ENCODE results near the gene NBAS. TPM values are rescaled to one million over a fixed set of nuclear protein-coding genes. Genes with fewer than 3 reads are reported as not detected.
A peak's percentile ranks its signal among the peaks of the same experiment; 100 is the strongest.

NBAS gene
- polyA plus RNA-seq, 2 of the 4 experiments (the other 2 are of a cell fraction), result 16.7 to 34.9 TPM

DNA sequence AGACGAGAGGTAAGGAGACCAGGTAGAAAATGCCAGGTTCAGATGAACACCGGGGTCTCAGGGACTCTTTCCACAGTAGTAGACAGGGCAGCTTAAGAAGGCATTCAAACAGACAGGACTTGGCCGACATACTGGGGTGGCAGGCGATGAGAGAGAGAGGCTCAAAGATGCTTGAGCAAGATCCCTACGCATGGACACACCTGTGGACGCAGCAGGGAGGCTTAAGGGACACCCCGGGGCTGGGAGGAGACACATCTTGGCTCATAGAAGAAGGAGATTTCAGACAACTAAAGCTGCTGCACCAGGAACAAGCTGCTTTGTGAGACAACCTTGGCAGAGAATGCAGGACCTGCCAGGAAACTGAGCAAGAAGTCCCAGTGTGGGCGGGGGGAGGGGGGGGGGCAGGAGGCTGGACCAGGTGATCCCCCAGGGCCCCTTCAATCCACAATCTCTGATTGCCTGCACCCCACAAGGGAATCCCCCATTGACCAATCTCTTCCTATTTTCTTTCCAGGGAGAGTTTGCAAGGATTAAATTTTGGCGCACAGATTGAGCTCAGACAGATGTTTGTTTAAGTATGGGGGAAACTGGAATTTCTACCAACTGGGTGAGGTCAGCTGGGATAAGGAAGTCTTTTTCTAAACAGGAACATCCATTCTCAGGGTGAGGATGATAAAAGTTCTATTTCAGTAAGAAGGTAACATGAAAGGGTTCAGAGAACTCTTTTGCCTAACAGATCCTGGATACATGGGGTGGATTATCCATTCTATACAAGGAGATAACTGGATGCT is 400.7 kb downstream of the NBAS start:
- TF ChIP-seq SMC3 (IDR thresholded peaks at IDR 0.05), result no peak
- DNase-seq (ENCODE audit: low read depth in 1 of 2, low spot score in 1 of 2) (no peak), ATAC-seq (no peak; a peak in 2 of 6 replicates), FAIRE-seq (no peak)
- 31% methylated on average over 9 of the region's 9 CpGs for WGBS (ENCODE audit: missing lambda C conversion rate)
- Histone ChIP-seq H3K27ac (no peak overlapping the region), H3K4me3 (no peak overlapping the region), H3K9me3 (no peaks in the 10 kb centered on the region), H3K4me2 (no peak overlapping the region), H3K4me1 (no peaks in the 10 kb centered on the region)
- CTCF ChIA-PET, result interaction anchor here (1.4 to 1.6 kb wide), 3 partner anchors 14 to 18 kb away, joined by 4 to 5 read pairs (median 5); no protein-coding TSS in a partner anchor
- POLR2A ChIA-PET, result no interaction called here

DNA sequence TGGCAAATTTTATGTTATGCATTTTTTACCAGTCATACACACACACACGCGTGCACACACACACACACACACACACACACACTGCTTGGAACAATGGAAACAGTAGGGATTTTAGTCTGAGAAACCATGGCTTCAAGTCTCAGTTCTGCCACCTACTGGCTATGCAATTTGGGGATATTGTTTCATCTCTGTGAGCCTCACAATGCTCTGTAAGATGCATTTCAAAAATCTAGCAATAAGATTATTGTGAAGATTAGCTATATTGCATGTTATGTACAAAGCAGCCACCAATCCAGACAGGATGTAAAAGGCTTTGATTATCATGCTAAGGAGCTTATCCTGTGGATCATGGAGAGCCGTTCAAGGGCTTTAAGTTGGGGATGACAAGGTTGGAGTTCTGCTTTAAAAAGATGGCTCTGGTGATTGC is 401.4 kb downstream of the NBAS start:
- Histone ChIP-seq H3K4me1 (no peaks in the 10 kb centered on the region), H3K9me3 (no peaks in the 10 kb centered on the region), H3K4me3 (no peak overlapping the region), H3K27ac (no peak overlapping the region), H3K4me2 (no peak overlapping the region)
- TF ChIP-seq CBX8 (IDR thresholded peaks at IDR 0.05) (no peak), POLR2A (IDR thresholded peaks at IDR 0.05; ENCODE audit: low read length) (no peak), GATA3 (IDR thresholded peaks at IDR 0.05; ENCODE audit: borderline replicate concordance) (no peak), ZSCAN20 (CRISPR knock-in tag; IDR thresholded peaks at IDR 0.05) (no peak), NPAS2 (CRISPR knock-in tag; IDR thresholded peaks at IDR 0.05; ENCODE audit: borderline replicate concordance) (no peak), BHLHE40 (IDR thresholded peaks at IDR 0.05; ENCODE audit: low read depth, low read length) (no peak), ZC3H11A (IDR thresholded peaks at IDR 0.05) (no peak), NFE2L2 (conservative IDR thresholded peaks at IDR 0.05; ENCODE audit: low read length) (no peak), JUN (IDR thresholded peaks at IDR 0.05) (no peak), SMC3 (IDR thresholded peaks at IDR 0.05) (peak; percentile 50; the same call in 2 of the 3 replicates), CHD2 (IDR thresholded peaks at IDR 0.05; ENCODE audit: low read length, partially characterized antibody) (no peak), HOXA7 (CRISPR knock-in tag; IDR thresholded peaks at IDR 0.05) (no peak), HMGXB4 (CRISPR knock-in tag; IDR thresholded peaks at IDR 0.05; ENCODE audit: borderline replicate concordance) (no peak), POLR2AphosphoS2 (conservative IDR thresholded peaks at IDR 0.05; ENCODE audit: low read length) (no peak), JUNB (IDR thresholded peaks at IDR 0.05) (no peak), RFX5 (IDR thresholded peaks at IDR 0.05) (no peak), EHMT2 (IDR thresholded peaks at IDR 0.05; ENCODE audit: low read depth) (no peak), CEBPB (IDR thresholded peaks at IDR 0.05) (no peak), RAD21 (conservative IDR thresholded peaks at IDR 0.05 in 1 of 2, IDR thresholded peaks at IDR 0.05 in 1 of 2) (peak; percentile 39 to 57; a peak in 4 of 5 replicates), HEYL (CRISPR knock-in tag; IDR thresholded peaks at IDR 0.05) (no peak), PBX3 (IDR thresholded peaks at IDR 0.05) (no peak), CBX2 (IDR thresholded peaks at IDR 0.05; ENCODE audit: borderline replicate concordance, low read depth) (no peak), RNF2 (IDR thresholded peaks at IDR 0.05; ENCODE audit: borderline replicate concordance, low read depth) (no peak), RARB (CRISPR knock-in tag; IDR thresholded peaks at IDR 0.05) (no peak)
- TF ChIP-seq, protein P1, sequence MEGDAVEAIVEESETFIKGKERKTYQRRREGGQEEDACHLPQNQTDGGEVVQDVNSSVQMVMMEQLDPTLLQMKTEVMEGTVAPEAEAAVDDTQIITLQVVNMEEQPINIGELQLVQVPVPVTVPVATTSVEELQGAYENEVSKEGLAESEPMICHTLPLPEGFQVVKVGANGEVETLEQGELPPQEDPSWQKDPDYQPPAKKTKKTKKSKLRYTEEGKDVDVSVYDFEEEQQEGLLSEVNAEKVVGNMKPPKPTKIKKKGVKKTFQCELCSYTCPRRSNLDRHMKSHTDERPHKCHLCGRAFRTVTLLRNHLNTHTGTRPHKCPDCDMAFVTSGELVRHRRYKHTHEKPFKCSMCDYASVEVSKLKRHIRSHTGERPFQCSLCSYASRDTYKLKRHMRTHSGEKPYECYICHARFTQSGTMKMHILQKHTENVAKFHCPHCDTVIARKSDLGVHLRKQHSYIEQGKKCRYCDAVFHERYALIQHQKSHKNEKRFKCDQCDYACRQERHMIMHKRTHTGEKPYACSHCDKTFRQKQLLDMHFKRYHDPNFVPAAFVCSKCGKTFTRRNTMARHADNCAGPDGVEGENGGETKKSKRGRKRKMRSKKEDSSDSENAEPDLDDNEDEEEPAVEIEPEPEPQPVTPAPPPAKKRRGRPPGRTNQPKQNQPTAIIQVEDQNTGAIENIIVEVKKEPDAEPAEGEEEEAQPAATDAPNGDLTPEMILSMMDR (IDR thresholded peaks at IDR 0.05), result peak; percentile 61
- ATAC-seq (peak; percentile 37 to 76; a peak in 4 of 6 replicates), DNase-seq (ENCODE audit: low read depth in 1 of 2, low spot score in 1 of 2) (peak in 1 of 2 experiments; percentile 59), FAIRE-seq (no peak)
- WGBS (ENCODE audit: missing lambda C conversion rate), result 28% methylated on average over 3 of the region's 3 CpGs
- POLR2A ChIA-PET, result no interaction called here
- CTCF ChIA-PET, result interaction anchor here (1.4 to 1.6 kb wide), 3 partner anchors 15 to 17 kb away, joined by 4 to 5 read pairs (median 5); no protein-coding TSS in a partner anchor

Data from A549 (cell line).